Glutamatergic neuron (in vitro differentiated cells): ENCODE measurements around the gene MARCO. TPM values are rescaled to one million over a fixed set of nuclear protein-coding genes. Genes with fewer than 3 reads are reported as not detected.

Experiments
- DNase-seq: peaks from one replicate; pipeline ENCODE4 v3.0.0; 2022
- H3K27ac Mint-ChIP-seq: one replicate; pipeline ENCODE4 v1.8.0; 2020; ENCODE audit warnings: mild to moderate bottlenecking, mixed read lengths, inconsistent platforms; ENCODE audit not compliant: unreplicated experiment
- H3K27me3 Mint-ChIP-seq: one replicate; pipeline ENCODE4 v1.8.0; 2020; ENCODE audit warnings: mild to moderate bottlenecking, moderate library complexity, mixed read lengths, inconsistent platforms; ENCODE audit not compliant: unreplicated experiment
- H3K36me3 Mint-ChIP-seq: one replicate; pipeline ENCODE4 v1.8.0; 2020; ENCODE audit warnings: mild to moderate bottlenecking, mixed read lengths, inconsistent platforms; ENCODE audit not compliant: unreplicated experiment
- H3K4me1 Mint-ChIP-seq: one replicate; pipeline ENCODE4 v1.8.0; 2020; ENCODE audit warnings: mild to moderate bottlenecking, low read depth, mixed read lengths, inconsistent platforms; ENCODE audit not compliant: unreplicated experiment
- H3K4me3 Mint-ChIP-seq: one replicate; pipeline ENCODE4 v1.8.0; 2020; ENCODE audit warnings: mild to moderate bottlenecking, mixed read lengths, inconsistent platforms; ENCODE audit not compliant: unreplicated experiment
- H3K9me3 Mint-ChIP-seq: one replicate; pipeline ENCODE4 v1.8.0; 2020; ENCODE audit warnings: mild to moderate bottlenecking, moderate library complexity, mixed read lengths, inconsistent platforms; ENCODE audit not compliant: unreplicated experiment
- CTCF ChIP-seq: fragments of 200-600 bp; sonication (generic); IDR thresholded peaks from one replicate; pipeline ENCODE4 v1.5.0; 2021; ENCODE audit not compliant: partially characterized antibody, unreplicated experiment
- total RNA-seq: library from RNA; stranded (reverse); fragmentation: NEBNext Ultra II Directional; extraction: Animal tissue kit (Norgen Biotek cat#: 25700); gene quantifications from one replicate; pipeline ENCODE4 v1.2.1, GENCODE V29; 2021; ENCODE audit not compliant: unreplicated experiment

The MARCO gene
- total RNA-seq, 1 donor from 2014 or later, result not detected

GRCh38 chr2:119005051-119005450 lies 63.1 kb downstream of the MARCO start:
- no peak overlapping the region for H3K4me3 Mint-ChIP-seq
- no peaks in the 10 kb centered on the region for H3K4me1 Mint-ChIP-seq

GRCh38 chr2:119005555-119005954 lies 63.6 kb downstream of the MARCO start:
- Mint-ChIP-seq H3K27me3 (peaks cover 6% of the 10 kb centered on the region), H3K4me1 (no peaks in the 10 kb centered on the region), H3K9me3 (peaks cover 2% of the 10 kb centered on the region), H3K4me3 (no peak overlapping the region), H3K27ac (no peak overlapping the region), H3K36me3 (no peaks in the 10 kb centered on the region)
- TF ChIP-seq CTCF, result no peak
- DNase-seq, result no peak

More at GRCh38 chr2:119005051-119005450, 63.1 kb downstream of the MARCO start:
- no peaks in the 10 kb centered on the region for H3K36me3 Mint-ChIP-seq
- peaks cover 6% of the 10 kb centered on the region for H3K27me3 Mint-ChIP-seq
- no peak for TF ChIP-seq CTCF
- DNase-seq, result no peak
- H3K27ac Mint-ChIP-seq, result no peak overlapping the region
- H3K9me3 Mint-ChIP-seq, result peaks cover 2% of the 10 kb centered on the region

GRCh38 chr2:119006441-119006840 lies 64.4 kb downstream of the MARCO start:
- DNase-seq, result no peak
- no peaks in the 10 kb centered on the region for H3K36me3 Mint-ChIP-seq
- no peaks in the 10 kb centered on the region for H3K4me1 Mint-ChIP-seq
- no peak for TF ChIP-seq CTCF
- H3K4me3 Mint-ChIP-seq, result no peak overlapping the region
- H3K9me3 Mint-ChIP-seq, result peaks cover 2% of the 10 kb centered on the region
- H3K27ac Mint-ChIP-seq, result no peak overlapping the region
- peaks cover 6% of the 10 kb centered on the region for H3K27me3 Mint-ChIP-seq

- no peak for DNase-seq
- no peak for TF ChIP-seq CTCF
- H3K4me3 Mint-ChIP-seq, result no peak overlapping the region
- no peak overlapping the region for H3K27ac Mint-ChIP-seq
- no peaks in the 10 kb centered on the region for H3K9me3 Mint-ChIP-seq
- no peaks in the 10 kb centered on the region for H3K36me3 Mint-ChIP-seq
- peaks cover 9% of the 10 kb centered on the region for H3K27me3 Mint-ChIP-seq
- no peaks in the 10 kb centered on the region for H3K4me1 Mint-ChIP-seq
Measured at GRCh38 chr2:119008108-119008507, 66.1 kb downstream of the MARCO start.

GRCh38 chr2:119009110-119009509 lies 67.1 kb downstream of the MARCO start:
- Mint-ChIP-seq H3K9me3 (no peaks in the 10 kb centered on the region), H3K4me1 (no peaks in the 10 kb centered on the region), H3K27ac (no peak overlapping the region), H3K36me3 (no peaks in the 10 kb centered on the region), H3K4me3 (no peak overlapping the region), H3K27me3 (peaks cover 9% of the 10 kb centered on the region)
- no peak for DNase-seq
- no peak for TF ChIP-seq CTCF
